GM18873 (cell line): ENCODE data around the gene COL24A1.
"Not testable (repeated sequence)": the region's sequence is repeated elsewhere in the genome, so short reads cannot be mapped to it uniquely, and the experiment has no call there.

Experiments used
- ATAC-seq: cut with Tn5 transposase; IDR thresholded peaks from one replicate; pipeline ENCODE4 v1.9.1; 2021; ENCODE audit warnings: mild to moderate bottlenecking, moderate library complexity, moderate number of reproducible peaks; ENCODE audit not compliant: unreplicated experiment, low FRiP score

The COL24A1 gene

DNA sequence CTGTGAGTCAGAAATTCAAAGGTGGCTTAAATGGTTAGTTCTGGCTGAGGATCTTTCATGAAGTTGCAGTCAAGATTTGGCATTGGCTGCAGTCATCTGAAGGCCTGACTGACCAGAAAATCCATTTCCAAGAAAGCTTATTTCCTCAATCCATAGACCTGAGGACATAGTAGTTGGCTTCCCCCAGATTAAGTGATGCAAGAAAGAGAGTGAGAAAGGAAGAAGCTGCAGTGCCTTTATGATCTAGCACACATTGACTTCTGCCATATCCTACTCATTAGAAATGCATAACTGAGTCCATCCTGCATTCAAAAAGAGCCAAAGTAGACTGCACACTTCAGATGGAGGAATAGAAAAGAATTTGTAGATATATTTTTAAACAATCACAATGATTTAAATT lies 222.6 kb downstream of the COL24A1 start:
- ATAC-seq, result no peak

GRCh38 chr1:85911742-85912141 lies 244.8 kb downstream of the COL24A1 start:
- ATAC-seq, result no peak

DNA sequence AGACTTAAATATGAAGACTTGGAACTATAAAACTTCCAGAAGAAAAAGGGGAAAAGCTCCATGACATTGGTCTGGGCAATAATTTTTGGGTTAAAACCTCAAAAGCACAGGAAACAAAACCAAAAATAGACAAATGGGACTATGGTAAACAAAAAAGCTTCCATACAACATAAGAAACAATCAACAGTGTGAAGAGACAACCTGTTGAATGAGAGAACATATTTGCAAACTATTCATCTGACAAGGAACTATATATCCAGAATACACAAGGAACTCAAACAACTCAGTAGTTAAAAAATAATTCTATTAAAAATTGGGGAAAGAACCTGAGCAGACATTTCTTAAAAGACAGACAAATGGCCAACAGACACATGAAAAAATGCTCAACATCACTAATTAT lies 255.7 kb downstream of the COL24A1 start:
- no peak for ATAC-seq

DNA sequence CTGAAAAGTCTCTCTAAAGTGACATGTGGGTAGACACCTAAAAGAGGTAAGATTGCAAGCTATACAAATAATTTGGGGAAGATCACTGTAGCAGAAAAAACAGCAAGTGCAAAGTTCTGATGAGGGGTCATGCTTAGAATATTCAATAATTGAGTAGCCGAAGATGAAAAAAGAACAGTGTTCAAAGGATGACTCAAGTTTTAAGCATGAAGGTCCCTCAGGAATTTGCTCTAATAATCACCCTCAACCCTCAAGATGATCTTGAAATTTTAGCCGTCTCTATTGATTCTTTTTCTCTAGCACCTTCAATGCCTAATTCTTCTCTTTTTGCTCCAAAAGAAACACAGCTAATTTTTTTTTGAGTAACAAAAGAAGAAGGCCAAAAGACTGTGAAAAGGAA lies 257.7 kb downstream of the COL24A1 start:
- ATAC-seq, result no peak

GRCh38 chr1:85894651-85895050 lies 261.9 kb downstream of the COL24A1 start:
- peak; percentile 66 for ATAC-seq

- ATAC-seq, result no peak
These were observed 264.2 kb downstream of the COL24A1 start for GRCh38 chr1:85892366-85892765.

GRCh38 chr1:85889870-85890269 lies 266.7 kb downstream of the COL24A1 start:
- ATAC-seq, result no peak

- no peak for ATAC-seq
These were observed 267.7 kb downstream of the COL24A1 start for GRCh38 chr1:85888921-85889320.

DNA sequence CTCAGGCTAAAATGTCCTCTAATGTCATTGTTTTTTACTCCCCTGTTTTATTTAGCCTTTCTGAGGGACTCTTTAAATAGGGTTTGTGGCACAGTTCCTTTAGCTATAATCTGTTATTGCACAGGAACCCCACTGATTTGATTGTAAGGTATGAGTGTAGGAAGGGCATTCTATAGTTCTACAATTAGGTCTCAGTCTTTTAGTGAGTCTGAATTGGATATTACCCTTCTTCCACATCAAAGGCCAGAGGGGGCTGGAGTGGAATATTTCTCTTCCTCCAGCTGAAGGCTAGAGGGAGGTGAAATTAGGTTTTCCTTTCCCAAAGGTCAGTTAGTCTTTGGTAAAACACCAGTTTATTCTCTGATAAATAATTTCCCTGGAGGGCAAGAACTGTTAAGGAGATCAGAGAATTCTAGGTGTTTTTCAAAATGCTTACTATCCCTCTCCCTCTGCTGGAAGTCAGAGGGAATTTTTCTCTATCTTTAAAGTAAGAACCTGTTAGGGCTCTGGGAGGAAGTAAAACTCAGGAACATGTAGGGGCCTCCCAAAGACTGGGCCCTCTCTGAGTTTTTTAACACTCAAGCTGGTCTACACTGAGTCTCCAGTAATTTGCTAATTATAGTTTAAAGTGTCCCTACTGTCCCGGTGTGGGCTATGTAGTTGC lies 272.1 kb downstream of the COL24A1 start:
- no peak for ATAC-seq

- no peak for ATAC-seq
These were observed 289.4 kb downstream of the COL24A1 start for GRCh38 chr1:85867189-85867588.

GRCh38 chr1:85865213-85865612 lies 291.4 kb downstream of the COL24A1 start:
- ATAC-seq, result no peak

DNA sequence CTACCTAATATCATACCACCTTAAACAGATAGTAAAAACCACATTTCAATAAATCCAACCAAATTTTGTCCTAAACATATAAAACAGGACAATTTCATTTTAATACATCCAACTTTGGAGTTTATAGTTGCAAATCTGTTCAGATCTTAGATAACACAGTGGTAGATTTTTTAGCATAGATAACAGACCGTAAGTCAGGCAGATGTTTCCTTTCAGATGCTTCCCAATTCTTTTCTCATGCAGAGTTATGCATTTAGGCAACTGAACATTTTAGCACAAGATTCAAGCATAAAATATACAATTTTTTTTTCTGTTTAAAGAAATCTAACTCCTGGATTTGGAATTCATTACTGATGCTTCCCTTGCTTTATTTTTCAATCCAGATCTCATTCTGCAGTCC lies 291.8 kb downstream of the COL24A1 start:
- no peak for ATAC-seq

DNA sequence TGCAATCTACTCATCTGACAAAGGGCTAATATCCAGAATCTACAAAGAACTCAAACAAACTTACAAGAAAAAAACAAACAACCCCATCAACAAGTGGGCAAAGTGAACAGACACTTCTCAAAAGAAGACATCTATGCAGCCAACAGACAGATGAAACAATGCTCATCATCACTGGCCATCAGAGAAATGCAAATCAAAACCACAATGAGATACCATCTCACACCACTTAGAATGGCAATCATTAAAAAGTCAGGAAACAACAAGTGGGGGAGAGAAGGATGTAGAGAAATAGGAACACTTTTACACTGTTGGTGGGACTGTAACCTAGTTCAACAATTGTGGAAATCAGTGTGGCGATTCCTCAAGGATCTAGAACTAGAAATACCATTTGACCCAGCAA lies 292.9 kb downstream of the COL24A1 start:
- ATAC-seq, result not testable (repeated sequence)

GRCh38 chr1:85862456-85862855 lies 294.1 kb downstream of the COL24A1 start:
- no peak for ATAC-seq

GRCh38 chr1:85857991-85858390 lies 298.6 kb downstream of the COL24A1 start:
- ATAC-seq, result no peak

GRCh38 chr1:85850238-85850637 lies 306.3 kb downstream of the COL24A1 start:
- ATAC-seq, result no peak

DNA sequence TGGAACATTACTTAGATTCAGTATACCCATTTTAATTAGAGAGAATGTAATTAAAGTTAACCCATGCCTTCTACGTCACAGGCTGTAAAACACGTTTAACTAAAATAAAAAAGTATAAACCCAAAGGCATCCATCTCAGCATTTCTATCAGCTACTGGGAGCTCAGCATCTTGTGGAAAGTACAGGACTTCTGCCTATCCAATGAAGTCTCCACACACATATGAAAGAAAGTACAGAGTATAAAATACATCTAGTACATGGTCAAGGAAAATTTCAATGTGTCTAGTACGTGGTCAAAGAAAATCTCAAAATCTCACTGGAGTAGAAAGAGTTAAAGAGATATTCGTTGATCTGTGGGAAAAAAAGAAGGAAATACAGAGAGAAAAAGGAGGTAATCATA lies 306.9 kb downstream of the COL24A1 start:
- no peak for ATAC-seq

- no peak for ATAC-seq
These were observed 309.2 kb downstream of the COL24A1 start for GRCh38 chr1:85847356-85847755.

GRCh38 chr1:85846706-85847105 lies 309.9 kb downstream of the COL24A1 start:
- no peak for ATAC-seq

DNA sequence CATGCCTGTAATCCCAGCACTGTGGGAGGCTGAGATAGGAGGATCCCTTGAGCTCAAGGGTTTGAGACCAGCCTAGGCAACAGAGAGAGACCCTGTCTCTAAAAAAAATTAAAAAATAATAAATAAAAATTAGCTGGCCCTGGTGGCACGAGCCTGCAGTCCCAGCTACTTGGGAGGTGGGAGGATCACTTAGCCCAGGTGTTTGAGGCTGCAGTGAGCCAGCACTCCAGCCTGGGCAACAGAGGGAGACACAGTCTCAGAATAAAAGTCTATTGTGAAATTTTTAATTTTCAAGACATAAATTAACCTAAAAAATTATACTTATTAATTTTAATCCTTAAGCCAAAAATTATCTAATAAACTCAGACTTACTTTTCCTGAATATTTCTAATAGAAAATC lies 317.1 kb downstream of the COL24A1 start:
- no peak for ATAC-seq

DNA sequence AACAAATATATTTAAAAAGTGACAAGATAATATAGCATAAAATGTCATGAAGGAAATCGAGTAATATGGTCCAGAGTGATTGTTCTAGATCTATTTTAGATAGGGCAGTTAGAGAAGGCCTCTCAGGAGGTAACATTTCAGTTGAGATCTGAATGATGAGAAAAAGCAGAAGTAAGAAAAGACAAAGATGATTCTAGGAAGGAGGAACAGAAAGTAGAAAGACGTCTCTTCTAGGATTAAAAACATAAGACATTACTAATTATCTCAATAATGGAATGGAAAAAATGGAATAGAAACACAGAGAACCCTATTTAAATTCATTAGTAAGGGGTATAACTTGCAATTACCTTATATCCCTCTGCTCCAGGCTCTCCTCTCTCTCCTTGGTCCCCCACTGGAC lies 318.3 kb downstream of the COL24A1 start:
- ATAC-seq, result peak; percentile 76

DNA sequence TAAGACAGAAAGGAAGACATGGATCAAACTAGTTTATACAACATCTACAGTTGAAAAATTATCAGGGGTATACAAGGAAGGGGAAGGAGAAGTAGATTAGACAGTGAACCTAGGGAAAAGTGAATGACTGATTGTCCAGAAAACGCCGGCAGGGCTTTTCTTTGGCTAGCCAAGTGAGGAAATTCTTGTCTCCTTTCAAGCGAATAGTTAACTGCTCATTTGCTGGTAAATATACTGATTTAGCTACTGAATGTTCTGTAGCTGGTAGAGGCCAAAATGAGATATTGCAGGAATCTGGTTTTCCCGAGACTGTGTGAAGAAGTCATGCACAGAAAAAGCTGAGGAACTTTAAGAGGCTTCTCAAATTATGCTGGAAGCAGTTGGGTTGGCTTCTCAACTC lies 319.8 kb downstream of the COL24A1 start:
- no peak for ATAC-seq

- not testable (repeated sequence) for ATAC-seq
These were observed 323.4 kb downstream of the COL24A1 start for GRCh38 chr1:85833165-85833564.
